Neural progenitor cell (in vitro differentiated cells): ENCODE data around the gene FH. TPM values are rescaled to one million over a fixed set of nuclear protein-coding genes. Genes with fewer than 3 reads are reported as not detected.

Source experiments
- DNase-seq: peaks from one replicate; pipeline ENCODE4 v3.0.0-alpha.2; 2016; ENCODE audit warnings: low spot score
- H2AFZ ChIP-seq: fragments of 200-600 bp; sonication (generic); replicated peaks from 2 replicates; pipeline ENCODE4 v1.6.1; 2016; ENCODE audit warnings: antibody characterized with exemption
- H3F3A ChIP-seq: fragments of 200-600 bp; sonication (generic); 2 replicates; pipeline ENCODE4 v1.6.1; 2016; ENCODE audit warnings: antibody characterized with exemption, low read depth
- H3K27ac ChIP-seq: fragments of 200-600 bp; sonication (generic); 2 replicates; pipeline ENCODE4 v1.5.1; 2016; ENCODE audit warnings: mild to moderate bottlenecking
- H3K27me3 ChIP-seq: fragments of 200-600 bp; sonication (generic); 2 replicates; pipeline ENCODE4 v1.6.1; 2016; ENCODE audit warnings: mild to moderate bottlenecking, moderate library complexity
- H3K36me3 ChIP-seq: fragments of 200-600 bp; sonication (generic); 2 replicates; pipeline ENCODE4 v1.5.1; 2016
- H3K4me1 ChIP-seq: fragments of 200-600 bp; sonication (generic); 2 replicates; pipeline ENCODE4 v1.6.1; 2016; ENCODE audit warnings: mixed run types
- H3K4me2 ChIP-seq: fragments of 200-600 bp; sonication (generic); 2 replicates; pipeline ENCODE4 v1.6.1; 2016
- H3K4me3 ChIP-seq: fragments of 200-600 bp; sonication (generic); 2 replicates; pipeline ENCODE4 v1.5.1; 2016
- H3K79me2 ChIP-seq: fragments of 200-600 bp; sonication (generic); 2 replicates; pipeline ENCODE4 v1.6.1; 2016; ENCODE audit warnings: low read depth
- H3K9ac ChIP-seq: fragments of 200-600 bp; sonication (generic); 2 replicates; pipeline ENCODE4 v1.6.1; 2016
- H3K9me3 ChIP-seq: fragments of 200-600 bp; sonication (generic); 2 replicates; pipeline ENCODE4 v1.5.1; 2016; ENCODE audit warnings: low read depth
- H4K20me1 ChIP-seq: fragments of 200-600 bp; sonication (generic); 2 replicates; pipeline ENCODE4 v1.6.1; 2016; ENCODE audit warnings: low read depth
- H3K27ac Mint-ChIP-seq: 3 replicates; pipeline ENCODE4 v1.8.0; 2021; ENCODE audit warnings: mixed read lengths
- H3K27me3 Mint-ChIP-seq: 2 replicates; pipeline ENCODE4 v1.8.0; 2022; ENCODE audit warnings: low read depth, mild to moderate bottlenecking, inconsistent platforms, moderate library complexity, mixed read lengths; ENCODE audit not compliant: insufficient read depth
- H3K36me3 Mint-ChIP-seq: 3 replicates; pipeline ENCODE4 v1.8.0; 2021; ENCODE audit warnings: mixed read lengths
- H3K4me1 Mint-ChIP-seq: 3 replicates; pipeline ENCODE4 v1.8.0; 2021; ENCODE audit warnings: mixed read lengths
- H3K4me3 Mint-ChIP-seq: 3 replicates; pipeline ENCODE4 v1.8.0; 2021; ENCODE audit warnings: mild to moderate bottlenecking, moderate library complexity, mixed read lengths
- H3K9me3 Mint-ChIP-seq: 3 replicates; pipeline ENCODE4 v1.8.0; 2020; ENCODE audit warnings: mixed read lengths
- CTCF ChIP-seq: fragments of 200-600 bp; sonication (generic); IDR thresholded peaks from 2 replicates; pipeline ENCODE4 v1.5.1; 2017; ENCODE audit warnings: antibody characterized with exemption, mild to moderate bottlenecking
- EZH2 ChIP-seq: fragments of 200-600 bp; sonication (generic); IDR thresholded peaks from 2 replicates; pipeline ENCODE4 v1.6.1; 2017; ENCODE audit warnings: antibody characterized with exemption, mild to moderate bottlenecking, moderate library complexity
- EZH2phosphoT487 ChIP-seq: fragments of 200-600 bp; sonication (generic); IDR thresholded peaks from 2 replicates; pipeline ENCODE4 v1.6.1; 2017; ENCODE audit warnings: antibody characterized with exemption
- total RNA-seq: library from RNA; depleted of rRNA; stranded (reverse); fragments of >200 nt; gene quantifications from 2 replicates; pipeline ENCODE4 v1.2.3, GENCODE V29; 2015; ENCODE audit warnings: low replicate concordance

FH gene
- total RNA-seq, 1 donor from 2014 or later = 109 TPM

GRCh38 chr1:241536304-241536703, 16.7 kb upstream of the FH start:
- no peak overlapping the region for H3K27ac ChIP-seq
- H3K36me3 Mint-ChIP-seq = no peaks in the 10 kb centered on the region
- peaks cover 3% of the 10 kb centered on the region for H3K4me1 ChIP-seq
- no peak overlapping the region for H3K9ac ChIP-seq
- DNase-seq = no peak
- H3K4me1 Mint-ChIP-seq = peaks cover 5% of the 10 kb centered on the region
- H3K4me2 ChIP-seq = no peak overlapping the region
- H2AFZ ChIP-seq = no peak overlapping the region
- no peaks in the 10 kb centered on the region for H3K9me3 ChIP-seq
- H3F3A ChIP-seq = no peaks in the 10 kb centered on the region
- H3K4me3 ChIP-seq = no peak overlapping the region
- H4K20me1 ChIP-seq = no peaks in the 10 kb centered on the region
- TF ChIP-seq CTCF (no peak), EZH2phosphoT487 (no peak), EZH2 (no peak)
- H3K36me3 ChIP-seq = no peaks in the 10 kb centered on the region
- H3K27ac Mint-ChIP-seq = no peak overlapping the region
- H3K27me3 Mint-ChIP-seq = peaks cover 2% of the 10 kb centered on the region
- no peaks in the 10 kb centered on the region for H3K9me3 Mint-ChIP-seq
- no peak overlapping the region for H3K4me3 Mint-ChIP-seq
- no peaks in the 10 kb centered on the region for H3K27me3 ChIP-seq
- no peaks in the 10 kb centered on the region for H3K79me2 ChIP-seq

- Histone ChIP-seq H3K27me3 (no peaks in the 10 kb centered on the region), H3K9ac (no peak overlapping the region), H3K4me3 (no peak overlapping the region), H3K36me3 (no peaks in the 10 kb centered on the region), H4K20me1 (no peaks in the 10 kb centered on the region), H3K9me3 (no peaks in the 10 kb centered on the region), H3K4me2 (no peak overlapping the region), H3K4me1 (peaks cover 3% of the 10 kb centered on the region), H3K79me2 (no peaks in the 10 kb centered on the region), H3F3A (no peaks in the 10 kb centered on the region), H3K27ac (no peak overlapping the region), H2AFZ (no peak overlapping the region)
- peaks cover 6% of the 10 kb centered on the region for H3K4me1 Mint-ChIP-seq
- H3K36me3 Mint-ChIP-seq = no peaks in the 10 kb centered on the region
- H3K27me3 Mint-ChIP-seq = peaks cover 2% of the 10 kb centered on the region
- TF ChIP-seq EZH2phosphoT487 = no peak
- TF ChIP-seq EZH2 = no peak
- TF ChIP-seq CTCF = no peak
- no peak for DNase-seq
- H3K27ac Mint-ChIP-seq = no peak overlapping the region
- no peaks in the 10 kb centered on the region for H3K9me3 Mint-ChIP-seq
- no peak overlapping the region for H3K4me3 Mint-ChIP-seq
Observed at GRCh38 chr1:241533326-241534115, 14.0 kb upstream of the FH start.

- DNase-seq = no peak
- H3K27ac ChIP-seq = no peak overlapping the region
- TF ChIP-seq EZH2 (no peak), EZH2phosphoT487 (no peak), CTCF (no peak)
- peaks cover 3% of the 10 kb centered on the region for H3K4me1 ChIP-seq
- H3K36me3 ChIP-seq = no peaks in the 10 kb centered on the region
- H3K9me3 ChIP-seq = no peaks in the 10 kb centered on the region
- H3K4me2 ChIP-seq = no peak overlapping the region
- Mint-ChIP-seq H3K27me3 (peaks cover 2% of the 10 kb centered on the region), H3K27ac (no peak overlapping the region), H3K4me1 (peaks cover 6% of the 10 kb centered on the region), H3K4me3 (no peak overlapping the region), H3K9me3 (no peaks in the 10 kb centered on the region), H3K36me3 (no peaks in the 10 kb centered on the region)
- H3K79me2 ChIP-seq = no peaks in the 10 kb centered on the region
- H4K20me1 ChIP-seq = no peaks in the 10 kb centered on the region
- no peaks in the 10 kb centered on the region for H3K27me3 ChIP-seq
- H3K4me3 ChIP-seq = no peak overlapping the region
- no peak overlapping the region for H3K9ac ChIP-seq
- H2AFZ ChIP-seq = no peak overlapping the region
- H3F3A ChIP-seq = no peaks in the 10 kb centered on the region
Observed at GRCh38 chr1:241532864-241533263, 13.3 kb upstream of the FH start.
